Measurements from ENCODE around the gene MACROD1.
A peak's percentile ranks its signal among the peaks of the same experiment; 100 is the strongest.

Gene MACROD1

GRCh38 chr11:64110465-64111375 is 55.2 kb downstream of the MACROD1 start:
- no peak for DNase-seq

GRCh38 chr11:64109332-64109731 is 56.6 kb downstream of the MACROD1 start:
- no peak for DNase-seq

- no peak for DNase-seq
Observed at GRCh38 chr11:64107303-64107702, 58.6 kb downstream of the MACROD1 start.

GRCh38 chr11:64104632-64105031 is 61.3 kb downstream of the MACROD1 start:
- no peak for DNase-seq

GRCh38 chr11:64103277-64103985 is 62.5 kb downstream of the MACROD1 start:
- no peak for DNase-seq

GRCh38 chr11:64102005-64102738 is 63.7 kb downstream of the MACROD1 start:
- DNase-seq = no peak

- DNase-seq = no peak
Observed at GRCh38 chr11:64101461-64101860, 64.5 kb downstream of the MACROD1 start.

- no peak for DNase-seq
Observed at GRCh38 chr11:64100782-64101353, 65.0 kb downstream of the MACROD1 start.

- DNase-seq = no peak
Observed at GRCh38 chr11:64100360-64100759, 65.6 kb downstream of the MACROD1 start.

- DNase-seq = no peak
Observed at GRCh38 chr11:64099436-64099835, 66.5 kb downstream of the MACROD1 start.

GRCh38 chr11:64098318-64098831 is 67.5 kb downstream of the MACROD1 start:
- no peak for DNase-seq

- DNase-seq = no peak
Observed at GRCh38 chr11:64097468-64098317, 68.2 kb downstream of the MACROD1 start.

- no peak for DNase-seq
Observed at GRCh38 chr11:64096835-64097234, 69.1 kb downstream of the MACROD1 start.

GRCh38 chr11:64095949-64096348 is 70.0 kb downstream of the MACROD1 start:
- no peak for DNase-seq

GRCh38 chr11:64095273-64095817 is 70.6 kb downstream of the MACROD1 start:
- DNase-seq = no peak

GRCh38 chr11:64094463-64095260 is 71.3 kb downstream of the MACROD1 start:
- DNase-seq = peak; percentile 56

- DNase-seq = no peak
Observed at GRCh38 chr11:64093233-64094039, 72.5 kb downstream of the MACROD1 start.

- no peak for DNase-seq
Observed at GRCh38 chr11:64092761-64093136, 73.2 kb downstream of the MACROD1 start.

- no peak for DNase-seq
Observed at GRCh38 chr11:64092111-64092760, 73.7 kb downstream of the MACROD1 start.

All from hematopoietic multipotent progenitor cell treated with erythropoietin and hydrocortisone succinate and interleukin-3 and kit ligand, for 8 days (in vitro differentiated cells).